ENCODE measurements around the gene NECAB3.

DNA sequence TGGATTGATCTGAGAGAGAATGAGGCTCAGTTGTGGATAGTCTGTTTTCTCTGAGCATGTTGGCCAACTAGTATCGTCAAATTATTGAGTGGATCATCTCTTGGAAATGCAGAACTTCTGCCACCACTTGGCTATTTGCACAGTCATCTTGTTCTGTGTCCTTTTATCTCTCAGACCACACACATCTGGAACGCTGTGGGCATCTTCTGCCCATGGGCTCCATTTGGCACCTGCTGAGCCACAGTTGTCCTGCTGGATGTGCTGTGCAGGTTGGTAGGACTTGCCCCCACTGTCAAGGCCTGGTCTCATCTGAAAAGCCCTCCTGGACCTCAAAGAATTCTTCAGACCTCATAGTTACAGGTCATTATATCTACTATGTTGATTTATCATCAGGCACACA lies 28.8 kb downstream of the NECAB3 start:
- TF ChIP-seq EP300 (IDR thresholded peaks at IDR 0.05; ENCODE audit: borderline replicate concordance in 1 of 2, low read depth in 1 of 2, low read length in 1 of 2) (no peak), FOXJ3 (CRISPR knock-in tag; IDR thresholded peaks at IDR 0.05) (no peak), POLR2AphosphoS5 (IDR thresholded peaks at IDR 0.05; ENCODE audit: low read depth, low read length) (no peak)
